ENCODE results near the gene CLCN2.

GRCh38 chr3:184339001-184339400 is 22.4 kb downstream of the CLCN2 start:
- no peak for TF ChIP-seq CTCF (conservative IDR thresholded peaks at IDR 0.05; ENCODE audit: low read depth, low read length)
- TF ChIP-seq EZH2phosphoT487 (IDR thresholded peaks at IDR 0.05; ENCODE audit: borderline replicate concordance, low read length): no peak
- TF ChIP-seq EZH2 (IDR thresholded peaks at IDR 0.05; ENCODE audit: low read length, unreplicated experiment): no peak

All from PC-3 (cell line).